Activated T-cell treated with anti-CD3 and anti-CD28 coated beads for 1 hour (primary cell): ENCODE results near the gene KANSL3.
"Not testable (repeated sequence)": the region's sequence is repeated elsewhere in the genome, so short reads cannot be mapped to it uniquely, and the experiment has no call there.

Experiments used
- DNase-seq: peaks from one replicate; pipeline ENCODE4 v3.0.0-alpha.2; 2020; ENCODE audit warnings: low read depth

KANSL3 gene

DNA sequence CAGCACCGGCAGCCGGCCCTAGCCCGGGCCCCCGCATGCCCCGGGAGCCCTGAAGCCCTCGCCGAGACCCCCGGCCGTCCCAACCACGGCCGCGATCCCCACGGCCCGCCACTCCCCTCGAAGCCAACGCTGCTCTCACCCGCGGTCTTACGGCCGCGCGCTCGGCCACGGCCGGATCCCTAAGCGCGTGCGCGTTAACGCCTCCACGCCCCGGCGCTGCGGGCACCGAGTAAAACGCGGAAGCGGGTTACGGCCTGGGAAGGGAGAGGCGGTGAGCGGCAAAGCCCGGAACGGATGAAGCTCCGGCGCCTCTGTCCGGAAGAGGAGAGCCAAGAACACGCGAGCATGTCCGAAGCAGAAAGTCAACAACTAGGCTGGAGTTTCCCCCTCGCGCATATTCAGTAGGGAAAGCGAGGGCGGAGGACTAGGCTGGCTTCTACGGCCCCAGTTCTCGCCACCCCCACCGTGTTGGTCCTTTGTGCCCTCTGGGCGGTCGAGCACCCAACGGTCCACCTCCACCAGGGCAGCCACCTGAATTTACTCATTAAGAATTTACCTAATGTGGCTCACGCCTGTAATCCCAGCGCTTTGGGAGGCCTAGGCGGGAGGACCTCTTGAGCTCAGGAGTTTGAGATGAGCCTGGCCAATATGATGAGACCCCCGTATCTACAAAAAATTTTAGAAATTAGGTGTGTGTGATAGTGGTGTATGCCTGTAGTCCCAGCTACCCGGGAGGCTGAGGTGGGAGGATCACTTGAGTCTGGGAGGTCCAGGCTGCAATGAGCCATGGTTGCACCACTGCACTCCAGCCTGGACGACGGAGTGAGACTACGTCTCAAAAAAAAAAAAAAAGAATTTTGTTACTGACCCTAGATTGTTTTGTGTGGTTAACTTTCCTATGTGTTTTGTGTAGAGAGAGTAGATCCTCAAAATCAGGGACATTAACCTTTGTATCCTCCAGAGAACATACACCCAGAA is at the start of gene KANSL3:
TSS of gene KANSL3 (minus strand) at position 169 of the 978 bp plus-strand sequence. CDS start 1,177 bp downstream, outside the sequence.
- peak; percentile 78 for DNase-seq

GRCh38 chr2:96687266-96687665 is 49.2 kb upstream of the KANSL3 start:
- no peak for DNase-seq

DNA sequence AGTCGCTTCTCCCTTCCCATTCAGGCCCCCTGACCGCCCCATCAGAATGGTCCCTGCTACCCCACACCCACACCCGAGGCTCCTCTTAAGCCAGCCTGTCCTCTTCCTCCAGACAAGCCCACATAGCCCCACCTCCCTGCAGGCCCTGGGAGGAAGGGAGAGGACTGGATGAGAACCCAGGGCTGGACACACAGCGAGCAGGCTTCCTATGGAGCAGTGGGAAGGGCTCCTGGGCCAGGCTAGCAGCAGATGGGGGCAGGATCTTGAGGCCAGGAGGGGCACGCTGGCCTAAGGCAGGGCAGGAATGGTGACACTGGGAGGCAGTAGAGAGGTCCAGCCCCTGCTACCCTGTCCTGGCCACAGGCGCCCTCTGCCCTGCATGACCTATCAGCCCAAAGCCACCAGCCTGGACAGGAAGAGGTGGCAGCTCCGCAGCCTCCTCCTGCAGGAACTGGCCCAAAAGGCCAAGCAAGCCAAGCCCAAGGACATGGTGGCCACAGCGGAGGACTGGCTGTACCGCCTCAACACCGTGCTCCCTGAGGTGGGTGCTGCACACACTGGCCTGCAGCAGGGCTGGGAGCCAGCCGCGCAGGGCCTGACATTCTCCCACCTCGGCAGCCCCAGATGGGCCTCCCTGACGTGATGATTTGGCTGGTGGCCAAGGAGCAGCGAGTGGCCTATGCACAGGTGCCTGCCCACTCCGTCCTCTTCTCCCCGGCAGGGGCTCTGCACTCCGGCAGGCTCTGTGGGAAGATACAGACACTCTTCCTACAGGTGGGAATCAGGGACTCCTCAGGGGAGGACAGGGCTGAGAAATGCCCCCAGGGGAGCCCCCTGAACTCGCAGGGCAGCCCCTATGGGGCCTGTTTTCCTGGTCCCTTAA is 47.7 kb upstream of the KANSL3 start:
- no peak for DNase-seq

DNA sequence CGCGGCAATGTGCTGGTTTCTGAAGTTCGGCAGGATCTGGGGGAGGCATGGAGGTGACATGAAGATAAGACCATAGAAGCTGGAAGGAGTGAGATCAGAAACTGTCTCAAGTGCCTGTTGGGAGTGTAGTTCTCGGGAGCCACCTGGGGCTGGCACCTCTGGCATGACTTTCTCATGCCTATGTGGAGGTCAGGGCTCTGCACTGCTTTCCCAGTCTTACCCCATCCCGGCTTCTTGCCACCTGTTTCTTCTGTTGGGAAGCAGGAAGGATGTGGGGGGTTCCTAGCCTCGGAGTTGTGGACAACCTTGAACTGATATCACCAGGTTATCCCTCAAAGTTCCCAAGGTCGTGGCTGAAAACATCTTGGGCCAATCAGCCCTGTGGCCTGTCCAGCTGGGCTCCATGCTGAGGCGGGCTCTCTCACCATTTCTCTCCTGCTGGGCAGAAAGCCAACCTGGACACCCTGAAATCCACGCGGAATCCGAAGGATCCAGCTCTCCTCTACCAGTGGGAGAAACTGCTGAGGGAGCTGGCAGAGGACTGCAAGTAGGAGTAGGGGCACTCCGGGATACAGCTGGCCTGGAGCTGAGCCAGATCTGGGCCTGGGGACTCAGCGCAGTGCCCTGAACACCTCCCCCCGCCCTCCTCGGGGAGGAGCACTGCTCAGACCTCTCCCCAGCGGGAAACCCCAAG is 46.9 kb upstream of the KANSL3 start:
- DNase-seq, result no peak

GRCh38 chr2:96683972-96684820 is 46.1 kb upstream of the KANSL3 start:
- no peak for DNase-seq

DNA sequence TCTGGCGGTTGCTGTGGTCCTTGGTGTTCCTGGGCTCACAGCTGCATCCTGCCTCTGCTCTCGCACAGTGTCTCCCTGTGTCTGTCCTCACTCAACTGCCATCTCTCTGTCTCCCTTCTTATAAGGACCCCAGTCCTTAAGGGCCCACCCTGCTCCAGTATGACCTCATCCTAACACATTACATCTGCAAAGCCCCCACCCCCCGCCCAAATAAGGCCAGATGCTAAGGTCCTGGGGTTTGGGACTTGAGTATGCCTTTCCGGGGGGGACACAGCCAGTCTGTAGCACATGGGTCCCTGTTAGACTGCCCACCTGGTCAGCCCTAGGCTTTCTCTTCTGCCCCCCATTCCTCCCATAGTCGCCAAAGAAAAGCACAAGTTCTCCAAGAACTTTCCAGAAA is 45.2 kb upstream of the KANSL3 start:
- no peak for DNase-seq

- DNase-seq, result no peak
These were observed 43.4 kb upstream of the KANSL3 start for GRCh38 chr2:96681540-96681939.

DNA sequence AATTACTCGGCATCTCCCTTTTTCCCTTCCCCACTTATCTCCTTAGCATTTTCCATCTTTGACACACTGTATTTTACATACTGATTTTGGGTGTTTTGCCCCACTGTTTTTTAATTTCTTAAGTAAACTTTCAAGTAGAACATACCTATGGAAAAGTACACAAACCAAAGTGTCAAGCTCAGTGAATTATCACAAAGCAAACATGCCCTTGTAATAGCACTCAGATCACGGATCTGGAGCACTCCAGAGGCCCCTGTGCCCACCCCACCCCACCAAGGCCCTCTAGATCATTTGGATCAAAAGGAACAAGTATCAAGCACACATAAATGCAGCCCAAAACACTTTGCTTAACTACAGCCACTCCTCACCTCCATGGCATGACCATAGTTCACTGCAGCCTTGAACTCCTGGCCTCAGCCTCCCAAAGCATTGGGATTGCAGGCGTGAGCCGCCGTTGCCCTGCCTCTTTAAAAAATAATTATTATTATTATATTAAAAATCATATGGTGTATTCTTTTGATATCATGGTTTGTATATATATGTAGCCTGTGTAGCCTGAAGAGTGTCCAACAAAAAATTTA is 42.5 kb upstream of the KANSL3 start:
- no peak for DNase-seq

GRCh38 chr2:96679848-96680247 is 41.7 kb upstream of the KANSL3 start:
- DNase-seq, result no peak

DNA sequence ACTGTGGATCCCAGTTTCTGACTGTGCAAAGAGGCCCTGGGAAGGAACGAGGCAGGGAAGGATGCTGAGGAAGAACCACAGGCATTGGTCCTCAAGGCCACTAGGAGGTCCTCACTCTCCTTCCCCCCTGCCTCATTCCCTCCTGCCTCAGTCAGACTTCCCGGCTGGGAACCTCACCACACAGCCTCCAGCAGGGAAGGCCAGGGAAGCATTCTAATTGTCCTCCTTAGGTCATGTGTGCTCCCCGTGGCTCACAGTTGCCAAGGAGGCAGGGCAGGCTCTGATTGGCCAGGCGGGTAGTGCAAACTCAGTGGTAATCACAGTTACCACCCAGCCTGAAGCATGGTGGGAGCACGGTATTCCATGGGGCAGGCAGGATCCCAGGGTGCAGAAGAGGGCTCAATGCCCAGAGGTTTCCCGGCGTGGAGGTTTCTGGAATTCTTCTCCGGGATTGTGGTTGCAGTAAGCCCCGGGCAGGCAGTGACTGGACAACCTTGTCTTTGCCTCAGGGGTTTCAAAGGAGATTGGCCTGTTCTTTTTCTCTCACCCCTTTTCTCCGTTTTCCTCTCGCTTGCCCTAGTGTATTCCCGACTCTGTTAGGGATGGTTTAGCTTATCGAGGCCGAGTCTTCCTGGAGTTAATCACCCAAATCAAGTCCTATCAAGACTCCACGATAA is 31.6 kb upstream of the KANSL3 start:
- no peak for DNase-seq

- DNase-seq, result no peak
These were observed 30.7 kb upstream of the KANSL3 start for GRCh38 chr2:96668771-96669170.

- not testable (repeated sequence) for DNase-seq
These were observed 27.6 kb upstream of the KANSL3 start for GRCh38 chr2:96665717-96666116.

- DNase-seq, result no peak
These were observed 27.0 kb upstream of the KANSL3 start for GRCh38 chr2:96665083-96665569.

DNA sequence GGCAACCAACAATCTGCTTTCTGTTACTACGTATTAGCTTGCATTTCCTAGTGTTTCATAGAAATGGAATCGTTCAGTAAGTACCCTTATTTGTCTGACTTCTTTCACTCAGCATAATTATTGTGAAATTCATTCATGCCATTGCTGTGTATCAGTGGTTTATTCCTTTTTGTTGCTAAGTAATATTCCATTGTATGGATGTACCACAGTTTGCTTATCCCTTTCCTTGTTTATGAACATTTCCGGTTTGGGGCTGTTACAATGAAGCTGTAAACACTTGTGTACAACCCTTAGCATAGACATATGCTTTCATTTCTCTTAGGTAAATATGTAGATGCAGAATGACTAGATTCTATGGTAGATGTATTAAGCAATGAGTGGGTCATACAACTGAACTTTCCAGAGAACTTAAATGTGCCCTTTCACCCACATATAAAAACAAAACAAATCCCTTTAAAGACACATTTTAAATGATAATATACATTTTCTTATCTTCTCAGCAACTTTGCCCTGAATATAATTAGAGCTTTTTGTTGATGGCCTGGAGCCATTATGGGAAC is 26.3 kb upstream of the KANSL3 start:
- no peak for DNase-seq

- no peak for DNase-seq
These were observed 25.7 kb upstream of the KANSL3 start for GRCh38 chr2:96663829-96664228.

DNA sequence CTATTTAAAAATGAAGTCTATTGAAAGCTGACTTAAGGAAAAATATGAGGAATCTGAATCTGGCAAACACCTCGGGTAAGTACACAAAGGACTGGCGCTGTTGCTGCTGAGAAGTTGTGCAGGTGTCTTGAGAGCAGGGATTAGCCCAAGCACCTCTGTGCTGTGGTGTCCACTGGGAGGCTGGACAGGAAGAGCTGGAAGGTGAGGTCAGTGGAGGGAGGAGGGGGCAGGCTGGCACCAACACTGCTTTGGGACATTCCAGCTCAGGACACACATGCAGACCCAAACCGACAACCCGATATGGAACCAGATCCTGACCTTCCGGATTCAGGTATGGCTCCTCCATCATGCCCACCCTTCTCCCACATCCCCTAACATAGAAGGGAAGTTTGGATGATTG is 25.1 kb upstream of the KANSL3 start:
- DNase-seq, result no peak

- DNase-seq, result no peak
These were observed 24.2 kb upstream of the KANSL3 start for GRCh38 chr2:96662360-96662759.

- DNase-seq, result no peak
These were observed 23.2 kb upstream of the KANSL3 start for GRCh38 chr2:96661324-96661723.

DNA sequence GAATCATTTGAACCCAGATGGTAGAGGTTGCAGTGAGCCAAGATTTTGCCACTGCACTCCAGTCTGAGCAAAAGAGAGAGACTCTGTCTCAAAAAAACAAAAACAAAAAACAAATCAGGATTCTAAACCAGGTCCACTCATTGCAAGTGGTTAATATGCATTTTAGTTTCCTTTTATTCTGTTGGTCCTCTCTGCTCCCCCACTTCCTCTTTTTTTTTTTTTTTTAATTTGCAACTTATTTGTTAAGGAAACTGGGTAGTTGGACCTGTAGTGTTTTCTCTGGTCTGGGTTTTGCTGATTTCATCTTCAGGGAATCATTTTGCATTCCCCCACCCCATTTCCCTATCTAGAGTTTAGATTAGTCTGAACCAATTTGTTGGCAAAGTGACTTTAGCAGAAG is 18.4 kb upstream of the KANSL3 start:
- no peak for DNase-seq

- no peak for DNase-seq
These were observed 17.4 kb upstream of the KANSL3 start for GRCh38 chr2:96655526-96655925.
